ENCODE measurements around the gene RTCB.

DNA sequence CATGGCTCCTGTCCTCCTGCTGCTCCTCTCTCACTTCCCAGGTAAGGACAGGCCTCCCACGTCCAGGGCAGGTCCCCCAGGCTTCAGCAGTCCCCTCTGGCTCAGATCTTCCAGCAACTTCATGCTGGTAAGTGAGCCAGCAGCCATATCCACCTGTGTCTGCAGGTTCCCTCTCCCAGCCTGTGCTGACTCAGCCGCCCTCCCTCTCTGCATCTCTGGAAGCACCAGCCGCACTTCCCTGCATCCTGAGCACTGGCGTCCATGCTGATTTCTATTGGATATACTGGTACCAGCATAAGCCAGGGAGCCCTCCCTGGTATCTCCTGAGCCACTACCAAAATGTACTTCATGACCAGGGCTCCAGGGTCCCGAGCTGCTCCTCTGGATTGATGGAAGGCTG is 35.4 kb downstream of the RTCB start:
- no peak for TF ChIP-seq POLR2AphosphoS5 (IDR thresholded peaks at IDR 0.05; ENCODE audit: low read depth, low read length)
- no peak for TF ChIP-seq POLR2A (IDR thresholded peaks at IDR 0.05; ENCODE audit: low read depth, low read length)
- TF ChIP-seq TAF1 (IDR thresholded peaks at IDR 0.05; ENCODE audit: borderline replicate concordance, low read depth, low read length), result no peak
